K562 treated with DMSO at 1 percent for 24 hours (cell line): Measurements from ENCODE around the gene MAP4K2. TPM values are rescaled to one million over a fixed set of nuclear protein-coding genes. Genes with fewer than 3 reads are reported as not detected.

Source experiments
- total RNA-seq: library from RNA; unstranded; fragments of 300-600 nt; gene quantifications from 2 replicates; pipeline ENCODE4 v1.2.3, GENCODE V29; 2022; ENCODE audit warnings: low read depth; ENCODE audit not compliant: insufficient read depth

The MAP4K2 gene
- 14.9 and 18.6 TPM in 2 replicates for total RNA-seq

DNA sequence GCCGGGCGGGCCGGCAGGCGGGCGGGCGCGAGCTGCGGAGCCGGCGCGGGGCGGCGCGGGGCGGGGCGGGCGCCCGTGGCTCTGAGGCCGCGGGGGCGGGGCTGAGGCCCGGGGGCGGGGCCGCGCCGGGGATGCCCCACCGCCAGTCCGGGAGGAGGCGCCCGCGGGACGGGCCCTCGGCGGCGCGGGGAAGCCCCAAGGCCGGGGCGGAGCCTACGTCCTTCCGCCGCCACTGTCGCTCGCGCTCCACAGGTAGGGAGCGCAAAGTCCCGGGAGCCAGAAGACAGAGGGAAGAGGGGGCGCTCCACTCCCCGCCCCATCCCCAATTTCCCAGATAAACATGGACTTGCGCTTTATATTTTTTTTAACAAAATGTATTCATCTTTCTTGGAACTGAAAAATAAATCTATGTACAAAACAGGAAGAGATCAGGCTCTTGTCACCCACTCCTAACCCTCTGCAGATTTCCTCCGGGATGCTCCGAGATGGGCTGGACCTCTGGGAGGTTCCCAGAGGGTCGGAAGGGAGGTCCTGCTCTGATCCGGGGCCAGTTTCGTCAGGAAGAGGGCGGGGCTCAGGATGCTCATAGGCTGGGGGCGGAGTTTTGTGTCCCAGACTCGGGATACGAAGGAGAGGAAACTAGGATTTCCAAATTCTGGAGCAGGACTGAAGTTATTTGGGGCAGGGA lies at the start of gene MAP4K2:
Gene MAP4K2, minus strand, starts transcription at position 57 of the 688 bp plus-strand sequence. CDS start 65 bp downstream, outside the sequence.

DNA sequence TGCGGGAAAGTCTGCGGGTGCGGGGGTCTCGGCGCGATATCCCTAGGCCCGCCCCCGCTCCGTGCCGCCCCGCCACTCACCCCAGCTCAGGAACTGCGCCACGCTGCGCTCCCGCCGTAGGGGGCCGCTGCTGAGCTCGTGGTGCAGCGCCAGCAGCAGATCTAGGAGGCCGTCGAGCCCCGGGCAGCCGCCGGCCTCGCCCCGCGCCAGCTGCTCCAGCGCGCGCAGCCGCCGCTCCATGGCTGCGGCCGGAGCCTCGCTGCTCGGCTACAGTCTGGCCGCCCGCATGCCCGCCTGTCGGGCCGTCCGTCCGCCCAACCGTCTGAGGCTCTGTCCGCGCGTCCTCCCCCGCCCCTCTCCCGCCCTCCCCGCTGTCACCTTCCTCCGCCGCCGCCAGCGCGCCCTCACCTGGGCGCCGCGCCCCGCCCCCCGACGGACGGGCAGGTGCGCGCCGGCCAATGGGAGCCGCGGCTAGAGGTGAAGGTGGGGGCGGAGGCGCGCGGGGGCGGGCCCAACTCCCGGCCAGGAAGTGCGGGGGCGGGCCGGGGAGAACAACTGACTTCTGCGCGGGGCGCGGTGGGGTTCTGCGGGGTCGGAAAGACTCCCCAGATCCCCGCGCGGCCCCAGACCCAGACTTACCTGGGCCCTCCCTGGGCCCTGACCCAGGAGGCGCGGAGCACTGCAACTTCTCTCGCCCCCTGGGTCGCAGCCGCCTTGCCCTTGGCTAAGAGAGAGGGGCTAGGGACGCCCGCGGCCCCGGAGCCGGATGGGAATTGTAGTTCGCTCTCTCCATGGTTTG lies 41.5 kb upstream of the MAP4K2 start, which contains the start of gene CDC42BPG:
Gene CDC42BPG, minus strand, starts transcription at position 324 of the 799 bp plus-strand sequence. Its CDS starts 84 bp downstream, at position 240.

GRCh38 chr11:64810271-64810890 lies 7.4 kb upstream of the MAP4K2 start, which contains the start of gene MEN1:
Gene MEN1 (minus strand): TSS chr11:64810551. CDS start chr11:64810109, 442 bp downstream.

GRCh38 chr11:64778473-64779298 lies 24.3 kb downstream of the MAP4K2 start, which contains the start of gene SF1:
Gene SF1 (minus strand): TSS chr11:64778542. CDS start chr11:64778392, 150 bp downstream.

GRCh38 chr11:64759722-64760719 lies 43.0 kb downstream of the MAP4K2 start, which contains the start of gene PYGM:
Gene PYGM (minus strand): TSS chr11:64759974. CDS start chr11:64759898, 76 bp downstream.

DNA sequence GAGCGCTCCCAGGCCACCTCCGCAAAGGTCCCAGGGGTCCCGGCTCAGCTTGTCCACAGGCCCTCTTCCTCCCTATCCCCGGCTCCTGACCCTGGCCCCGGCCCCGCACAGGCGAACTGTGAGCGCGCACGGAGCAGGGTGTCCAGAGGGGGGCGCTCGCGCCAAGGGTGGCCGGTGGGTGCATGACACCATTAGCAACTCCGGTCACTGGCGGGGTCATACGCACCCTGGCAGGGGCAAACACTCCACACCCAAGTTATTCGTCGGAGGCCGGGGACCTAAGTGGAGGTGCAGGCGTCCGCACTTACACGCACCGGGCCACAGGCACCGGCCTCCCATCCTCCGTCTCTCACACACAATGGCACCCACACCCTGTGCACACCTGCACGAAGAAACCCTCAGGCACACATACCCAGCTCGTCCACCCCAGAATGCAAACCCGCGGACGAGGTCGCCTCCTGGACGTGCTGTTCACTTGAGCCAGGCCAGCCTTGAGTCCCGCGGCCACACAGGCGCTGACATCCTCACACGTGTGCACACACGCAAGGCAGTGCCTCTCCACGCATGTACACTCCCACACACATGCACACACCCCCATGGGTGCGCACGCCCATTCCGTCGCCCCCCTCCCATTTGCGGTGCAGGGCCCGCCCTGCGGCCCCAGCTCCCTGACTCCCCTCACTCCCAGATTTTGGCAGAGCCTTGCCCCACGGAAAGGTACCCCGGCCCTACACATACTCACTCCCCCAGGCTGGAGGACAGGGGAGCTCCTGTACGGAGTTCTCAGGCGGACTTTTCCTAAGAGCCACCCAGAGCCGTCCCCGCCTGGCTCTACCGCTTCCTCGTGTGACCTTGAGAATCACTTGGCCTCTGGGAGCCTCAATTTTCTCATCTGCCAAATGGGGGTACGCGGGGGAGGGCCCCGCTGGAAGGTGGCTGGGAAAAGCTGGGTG lies 59.1 kb downstream of the MAP4K2 start, which contains the start of gene RASGRP2:
Gene RASGRP2, minus strand, starts transcription at position 552 of the 953 bp plus-strand sequence. CDS start 1,276 bp downstream, outside the sequence.

Other genes with a start within 250 kb of the MAP4K2 start
- gene SLC22A11, start 247.3 kb downstream of the MAP4K2 start, total RNA-seq: 0.24 TPM in 1 of 2 replicates, not detected in the other
- not detected in 2 replicates for gene SLC22A12, start 212.0 kb downstream of the MAP4K2 start, total RNA-seq
- gene NRXN2, start 80.0 kb downstream of the MAP4K2 start, total RNA-seq: 0.12 TPM in 1 of 2 replicates, not detected in the other
- 4.1 and 9.6 TPM in 2 replicates for gene RASGRP2, start 59.1 kb downstream of the MAP4K2 start, total RNA-seq
- 3.0 and 3.3 TPM in 2 replicates for gene PYGM, start 43.2 kb downstream of the MAP4K2 start, total RNA-seq
- gene SF1, start 24.7 kb downstream of the MAP4K2 start, total RNA-seq: 112 and 115 TPM in 2 replicates
- 49.6 and 56.7 TPM in 2 replicates for gene MEN1, start 7.3 kb upstream of the MAP4K2 start, total RNA-seq
- 8.8 and 8.9 TPM in 2 replicates for gene CDC42BPG, start 41.4 kb upstream of the MAP4K2 start, total RNA-seq
- gene EHD1, start 75.4 kb upstream of the MAP4K2 start, total RNA-seq: 69.7 and 74.6 TPM in 2 replicates
- 70.0 and 70.9 TPM in 2 replicates for gene ATG2A, start 114.0 kb upstream of the MAP4K2 start, total RNA-seq
- gene PPP2R5B, start 121.5 kb upstream of the MAP4K2 start, total RNA-seq: 15.6 and 16.7 TPM in 2 replicates
- not detected in 2 replicates for gene GPHA2, start 132.7 kb upstream of the MAP4K2 start, total RNA-seq
- 0.31 TPM in 1 of 2 replicates, not detected in the other for gene MAJIN, start 168.9 kb upstream of the MAP4K2 start, total RNA-seq
- 10.3 TPM in 2 replicates for gene BATF2, start 193.8 kb upstream of the MAP4K2 start, total RNA-seq
- 131 and 142 TPM in 2 replicates for gene ARL2, start 210.9 kb upstream of the MAP4K2 start, total RNA-seq
- gene SNX15, start 224.2 kb upstream of the MAP4K2 start, total RNA-seq: 53.8 and 58.4 TPM in 2 replicates
- 65.7 and 77.0 TPM in 2 replicates for gene SAC3D1, start 238.0 kb upstream of the MAP4K2 start, total RNA-seq